ENCODE data around the gene FLOT1. TPM values are rescaled to one million over a fixed set of nuclear protein-coding genes. Genes with fewer than 3 reads are reported as not detected.
A peak's percentile ranks its signal among the peaks of the same experiment; 100 is the strongest.

Gene FLOT1
- total and polyA plus RNA-seq, 2 of the 13 experiments (the other 11 are each of a cell fraction or from before 2014, with no cell fraction given): 82.3 to 130 TPM

DNA sequence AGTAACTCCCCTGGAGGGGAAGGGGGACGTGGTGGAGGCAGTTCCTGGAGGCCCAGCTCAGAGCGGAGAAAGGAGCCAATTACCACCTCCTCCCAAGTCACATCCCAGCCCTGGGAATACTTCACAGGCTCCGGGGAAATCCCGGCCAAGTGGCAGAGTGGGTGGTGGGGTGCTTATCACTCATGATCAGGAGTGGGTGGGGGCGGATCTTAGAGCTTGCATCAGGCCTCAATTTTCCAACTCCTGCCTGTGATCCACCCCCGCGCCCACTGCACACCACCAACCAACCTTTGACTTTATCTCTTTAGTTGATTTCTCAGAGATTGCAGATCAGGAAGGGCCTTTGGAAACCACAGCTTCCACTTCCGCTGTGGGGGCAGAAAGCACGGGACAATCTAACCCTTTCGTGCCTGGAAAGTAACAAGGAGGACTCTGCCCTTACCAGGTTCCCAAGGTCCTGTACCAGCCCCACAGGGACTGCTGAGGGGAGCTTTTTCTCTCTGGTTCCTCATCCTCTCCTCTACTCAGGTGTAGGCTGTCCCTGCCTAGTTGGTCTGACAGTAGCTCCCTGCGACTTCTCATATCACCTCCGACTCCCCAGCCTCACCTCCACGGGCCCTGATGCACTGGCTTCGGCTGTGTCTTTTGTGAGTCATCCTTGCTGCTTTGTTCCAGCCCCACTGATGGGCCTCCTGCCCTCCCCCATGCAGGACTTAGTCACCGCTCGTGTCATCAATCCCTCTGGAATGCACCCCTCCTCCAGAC, 26.8 kb upstream of the FLOT1 start (continued):
- TF ChIP-seq ZNF609 (CRISPR knock-in tag; IDR thresholded peaks at IDR 0.05; ENCODE audit: borderline replicate concordance) (peak; percentile 91), ZFP37 (CRISPR knock-in tag; IDR thresholded peaks at IDR 0.05; ENCODE audit: borderline replicate concordance) (peak; percentile 79; the same call in 1 of the 2 replicates), PAF1 (CRISPR knock-in tag; IDR thresholded peaks at IDR 0.05) (no peak; the same call in 1 of the 2 replicates), ZNF703 (CRISPR knock-in tag; IDR thresholded peaks at IDR 0.05; ENCODE audit: borderline replicate concordance) (no peak), MED1 (CRISPR knock-in tag; IDR thresholded peaks at IDR 0.05) (peak; percentile 95), ATF6 (CRISPR knock-in tag; conservative IDR thresholded peaks at IDR 0.05) (0 out of 2 replicates have a peak, but pooled peaks have one; percentile 52), CBX5 (CRISPR knock-in tag; IDR thresholded peaks at IDR 0.05; ENCODE audit: borderline replicate concordance) (peak; percentile 93; the same call in 1 of the 2 replicates), PRPF4 (IDR thresholded peaks at IDR 0.05; ENCODE audit: low read depth, low read length, poor library complexity, severe bottlenecking) (no peak), GATAD1 (CRISPR knock-in tag; IDR thresholded peaks at IDR 0.05) (peak; percentile 58), ZNF777 (CRISPR knock-in tag; IDR thresholded peaks at IDR 0.05) (no peak), TOE1 (CRISPR knock-in tag; IDR thresholded peaks at IDR 0.05) (no peak), HOXA9 (CRISPR knock-in tag; IDR thresholded peaks at IDR 0.05; ENCODE audit: borderline replicate concordance) (0 out of 2 replicates have a peak, but pooled peaks have one; percentile 12), MAF1 (CRISPR knock-in tag; IDR thresholded peaks at IDR 0.05; ENCODE audit: borderline replicate concordance) (no peak), SNRNP70 (IDR thresholded peaks at IDR 0.05; ENCODE audit: low read depth, low read length) (no peak), GLI4 (CRISPR knock-in tag; IDR thresholded peaks at IDR 0.05; ENCODE audit: borderline replicate concordance) (no peak; the same call in 1 of the 2 replicates), RBAK (CRISPR knock-in tag; IDR thresholded peaks at IDR 0.05) (no peak), ZNF205 (CRISPR knock-in tag; IDR thresholded peaks at IDR 0.05) (peak; percentile 53), ZNF747 (CRISPR knock-in tag; IDR thresholded peaks at IDR 0.05; ENCODE audit: borderline replicate concordance) (no peak), ZNF768 (CRISPR knock-in tag; IDR thresholded peaks at IDR 0.05) (peak; percentile 59; the same call in 1 of the 2 replicates), ATF1 (CRISPR knock-in tag; IDR thresholded peaks at IDR 0.05) (0 out of 2 replicates have a peak, but pooled peaks have one; percentile 73), ZNF749 (CRISPR knock-in tag; IDR thresholded peaks at IDR 0.05; ENCODE audit: borderline replicate concordance) (no peak)
- TF ChIP-seq, protein P1, sequence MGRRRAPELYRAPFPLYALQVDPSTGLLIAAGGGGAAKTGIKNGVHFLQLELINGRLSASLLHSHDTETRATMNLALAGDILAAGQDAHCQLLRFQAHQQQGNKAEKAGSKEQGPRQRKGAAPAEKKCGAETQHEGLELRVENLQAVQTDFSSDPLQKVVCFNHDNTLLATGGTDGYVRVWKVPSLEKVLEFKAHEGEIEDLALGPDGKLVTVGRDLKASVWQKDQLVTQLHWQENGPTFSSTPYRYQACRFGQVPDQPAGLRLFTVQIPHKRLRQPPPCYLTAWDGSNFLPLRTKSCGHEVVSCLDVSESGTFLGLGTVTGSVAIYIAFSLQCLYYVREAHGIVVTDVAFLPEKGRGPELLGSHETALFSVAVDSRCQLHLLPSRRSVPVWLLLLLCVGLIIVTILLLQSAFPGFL (CRISPR knock-in tag; IDR thresholded peaks at IDR 0.05): no peak
